ENCODE results near the gene MUC15. TPM values are rescaled to one million over a fixed set of nuclear protein-coding genes. Genes with fewer than 3 reads are reported as not detected.

MUC15 gene
- total and polyA plus RNA-seq, 2 of the 8 experiments (the other 6 are each of a cell fraction or from before 2014, with no cell fraction given), result not detected

DNA sequence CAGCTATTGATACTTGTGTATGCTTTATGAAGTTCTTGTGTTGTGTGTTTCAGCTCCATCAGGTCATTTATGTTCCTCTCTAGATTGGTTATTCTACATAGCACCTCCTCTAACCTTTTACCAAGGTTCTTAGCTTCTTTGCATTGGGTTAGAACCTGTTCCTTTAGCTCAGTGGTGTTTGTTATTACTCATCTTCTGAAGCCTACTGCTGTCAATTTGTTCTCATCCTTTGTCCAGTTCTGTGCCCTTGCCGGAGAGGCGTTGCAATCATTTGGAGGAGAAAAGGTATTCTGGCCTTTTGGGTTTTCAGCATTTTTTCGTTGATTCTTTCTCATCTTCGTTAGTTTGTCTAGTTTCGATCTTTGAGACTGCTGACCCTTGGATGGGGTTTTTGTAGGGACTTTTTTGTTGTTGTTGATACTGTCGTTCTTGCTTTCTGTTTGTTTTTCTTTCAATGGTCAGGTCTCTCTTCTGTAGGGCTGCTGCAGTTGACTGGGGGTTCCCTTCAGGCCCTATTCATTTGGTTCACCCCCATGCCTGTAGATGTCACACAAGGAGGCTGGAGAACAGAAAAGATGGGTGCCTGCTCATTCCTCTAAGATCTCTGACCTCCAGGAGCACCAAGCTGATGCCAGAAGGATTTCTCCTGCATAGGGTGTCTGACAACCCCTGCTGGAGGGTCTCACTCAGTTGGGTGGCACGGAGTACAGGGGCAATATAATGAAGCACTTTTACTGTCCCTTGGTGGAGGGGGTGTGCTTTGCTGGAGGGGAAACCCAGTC lies 35.9 kb upstream of the MUC15 start:
- Histone ChIP-seq H3K4me1 (replicated peaks in 1 of 4; ENCODE audit: control insufficient read depth in 3 of 4, insufficient read depth in 4 of 4, low read length in 3 of 4) (peaks cover 0 to 2% (median 0%) of the 10 kb centered on the region in 4 experiments; a peak in 2 of 7 replicates), H4K5ac (ENCODE audit: insufficient read length, low read depth, low read length) (no peak overlapping the region), H2BK5ac (ENCODE audit: low read depth, low read length) (no peak overlapping the region), H3K56ac (replicated peaks; ENCODE audit: insufficient read length, low read depth, low read length) (no peak overlapping the region), H3K9me3 (ENCODE audit: insufficient read depth in 2 of 2, low read depth in 1 of 2, low read length in 1 of 2) (no peaks in the 10 kb centered on the region), H4K91ac (replicated peaks; ENCODE audit: insufficient read length, low read length) (no peak overlapping the region), H3K79me2 (ENCODE audit: control insufficient read depth in 1 of 2, insufficient read depth in 2 of 2, low read length in 2 of 2) (no peaks in the 10 kb centered on the region), H4K20me1 (replicated peaks in 1 of 2; ENCODE audit: control insufficient read depth in 1 of 2, insufficient read depth in 2 of 2, low read length in 2 of 2) (no peaks in the 10 kb centered on the region), H3K23me2 (ENCODE audit: low read depth, low read length) (no peaks in the 10 kb centered on the region), H2AK5ac (ENCODE audit: low read depth, low read length) (no peak overlapping the region), H3K14ac (ENCODE audit: insufficient read length) (no peak overlapping the region), H3K36me3 (ENCODE audit: control insufficient read depth in 2 of 4, insufficient read depth in 4 of 4, low read length in 3 of 4) (no peaks in the 10 kb centered on the region), H2BK120ac (replicated peaks; ENCODE audit: low read depth, low read length) (no peak overlapping the region), H2BK15ac (ENCODE audit: low read length) (no peak overlapping the region), H3K4ac (replicated peaks; ENCODE audit: insufficient read length, low read depth, low read length) (no peak overlapping the region), H2AFZ (ENCODE audit: low read length) (no peak overlapping the region), H3K27ac (ENCODE audit: low read depth, low read length) (no peak overlapping the region), H2BK20ac (ENCODE audit: low read length) (no peak overlapping the region), H3K23ac (ENCODE audit: insufficient read length) (no peak overlapping the region), H4K8ac (ENCODE audit: extremely low read depth, insufficient read depth, low read length) (no peak overlapping the region), H3K4me3 (ENCODE audit: extremely low read depth in 1 of 4, insufficient read depth in 2 of 4, low read depth in 3 of 4, low read length in 4 of 4) (no peak overlapping the region), H3K4me2 (ENCODE audit: insufficient read depth in 1 of 2, low read depth in 2 of 2, low read length in 2 of 2) (no peak overlapping the region), H3K27me3 (replicated peaks in 1 of 4; ENCODE audit: control insufficient read depth in 3 of 4, extremely low read depth in 1 of 4, insufficient read depth in 3 of 4, low read length in 3 of 4) (no peaks in the 10 kb centered on the region), H3K18ac (ENCODE audit: extremely low read depth, low read length) (no peak overlapping the region), H2BK12ac (ENCODE audit: low read depth, low read length) (no peak overlapping the region), H3K79me1 (ENCODE audit: low read depth, low read length) (no peaks in the 10 kb centered on the region), H3K9ac (replicated peaks in 1 of 4; ENCODE audit: extremely low read depth in 1 of 4, low read depth in 3 of 4, low read length in 3 of 4) (no peak overlapping the region)
- FAIRE-seq (no peak), DNase-seq (ENCODE audit: low read depth in 1 of 2, low spot score in 2 of 2) (no peak)
- TF ChIP-seq TEAD4 (IDR thresholded peaks at IDR 0.05; ENCODE audit: low read depth, low read length) (no peak), TAF7 (optimal IDR thresholded peaks at IDR 0.05; ENCODE audit: borderline replicate concordance, low read depth, low read length) (no peak), CBX8 (IDR thresholded peaks at IDR 0.05; ENCODE audit: borderline replicate concordance, low read depth, low read length) (no peak), RBBP5 (IDR thresholded peaks at IDR 0.05; ENCODE audit: borderline replicate concordance, low read depth, low read length) (no peak), CREB1 (IDR thresholded peaks at IDR 0.05) (no peak), CHD1 (IDR thresholded peaks at IDR 0.05; ENCODE audit: low read depth, low read length) (no peak), JUND (IDR thresholded peaks at IDR 0.05; ENCODE audit: low read length) (no peak)
- ChIA-PET POLR2A (ENCODE audit: partially characterized antibody) (no interaction called here), CTCF (ENCODE audit: partially characterized antibody) (no interaction called here)
- 96% methylated on average over 7 of the region's 7 CpGs; no CpG with 5 or more reads in 1 of the 2 experiments for WGBS, 2 experiments (ENCODE audit: extremely low coverage in 1 of 2, insufficient coverage in 1 of 2, insufficient read length in 1 of 2, insufficient replicate concordance in 2 of 2, low coverage in 1 of 2, low lambda C conversion rate in 2 of 2, missing lambda C conversion rate in 1 of 2)
